PC-9 (cell line): ENCODE results near the gene FILIP1.

Experiments
- CTCF ChIP-seq: fragments of 200-600 bp; sonication (generic); conservative IDR thresholded peaks from 2 replicates; pipeline ENCODE4 v1.6.1; 2017; ENCODE audit warnings: mixed run types, antibody characterized with exemption, mild to moderate bottlenecking, moderate library complexity
- EZH2 ChIP-seq: fragments of 200-600 bp; sonication (generic); IDR thresholded peaks from 2 replicates; pipeline ENCODE4 v1.8.0; 2017; ENCODE audit warnings: antibody characterized with exemption, low read depth

GRCh38 chr6:75419416-75419815 is 74.2 kb downstream of the FILIP1 start:
- TF ChIP-seq CTCF: no peak
- no peak for TF ChIP-seq EZH2
